HEK293 (cell line): ENCODE results near the gene DNAH11.

Experiments
- CTCF ChIA-PET: fragments of 350-600 bp; formaldehyde crosslinking; extraction: SDS; loops from one replicate; lab custom pipeline; 2021; ENCODE audit warnings: antibody characterized with exemption; lab: Yijun Ruan, JAX
- POLR2A ChIA-PET: fragments of 300-600 bp; formaldehyde crosslinking; extraction: SDS; loops from one replicate; lab custom pipeline; 2020; ENCODE audit warnings: antibody characterized with exemption, inconsistent platforms; lab: Yijun Ruan, JAX
- H3K27ac ChIP-seq: fragments of 200-500 bp; sonication (Bioruptor generic); 2 replicates; pipeline ENCODE4 v1.5.1; 2014; ENCODE audit warnings: low read depth, low read length, control low read depth, inconsistent platforms; ENCODE audit errors: extremely low read depth
- H3K36me3 ChIP-seq, 2 experiments: fragments of 200-500 bp in 1 of 2; sonication (Bioruptor generic) in 1 of 2; 1 replicate in 1 of 2; 2 replicates in 1 of 2; pipeline ENCODE4 v1.5.1; 2014 to 2017; ENCODE audit warnings: inconsistent platforms in 2 of 2, low read length in 2 of 2; ENCODE audit not compliant: control insufficient read depth in 2 of 2, insufficient read depth in 1 of 2
- H3K4me1 ChIP-seq: fragments of 200-500 bp; sonication (Bioruptor generic); 2 replicates; pipeline ENCODE4 v1.5.1; 2014; ENCODE audit warnings: mild to moderate bottlenecking, low read length, inconsistent platforms; ENCODE audit not compliant: control insufficient read depth, insufficient read depth
- H3K4me3 ChIP-seq: 2 replicates; pipeline ENCODE4 v1.5.1; 2011; ENCODE audit warnings: low read depth, mild to moderate bottlenecking, control low read depth, low read length, moderate library complexity
- H3K9me3 ChIP-seq: fragments of 200-500 bp; sonication (Bioruptor generic); 2 replicates; pipeline ENCODE4 v1.5.1; 2014; ENCODE audit warnings: low read depth, low read length, inconsistent platforms; ENCODE audit not compliant: control insufficient read depth, insufficient read depth
- GFI1B ChIP-seq: fragments of 450-650 bp; formaldehyde crosslinking; IDR thresholded peaks from 2 replicates; pipeline ENCODE4 v1.5.1; 2016; ENCODE audit warnings: missing biosample characterization, missing genetic modification characterization
- HOXA7 ChIP-seq: sonication (generic); formaldehyde crosslinking; IDR thresholded peaks from 2 replicates; pipeline ENCODE4 v1.8.1; 2022; ENCODE audit warnings: missing genetic modification reagents, borderline replicate concordance
- HOXC10 ChIP-seq: sonication (generic); formaldehyde crosslinking; IDR thresholded peaks from 2 replicates; pipeline ENCODE4 v1.8.1; 2023; ENCODE audit warnings: mild to moderate bottlenecking, missing genetic modification reagents
- KLF8 ChIP-seq: fragments of 450-650 bp; formaldehyde crosslinking; IDR thresholded peaks from 2 replicates; pipeline ENCODE4 v1.5.1; 2016; ENCODE audit warnings: missing biosample characterization, missing genetic modification characterization
- KLF9 ChIP-seq: fragments of 450-650 bp; formaldehyde crosslinking; IDR thresholded peaks from 2 replicates; pipeline ENCODE4 v1.5.1; 2016; ENCODE audit warnings: missing biosample characterization, missing genetic modification characterization, low read depth
- MEIS1 ChIP-seq: sonication (generic); formaldehyde crosslinking; IDR thresholded peaks from 2 replicates; pipeline ENCODE4 v1.8.1; 2022; ENCODE audit warnings: missing genetic modification reagents, mild to moderate bottlenecking, borderline replicate concordance
- MZF1 ChIP-seq: fragments of 450-650 bp; formaldehyde crosslinking; IDR thresholded peaks from 2 replicates; pipeline ENCODE4 v1.5.1; 2017; ENCODE audit warnings: missing biosample characterization, missing genetic modification characterization, borderline replicate concordance
- OSR2 ChIP-seq: fragments of 450-650 bp; formaldehyde crosslinking; IDR thresholded peaks from 2 replicates; pipeline ENCODE4 v1.5.1; 2016; ENCODE audit warnings: missing biosample characterization, missing genetic modification characterization
- PRDM10 ChIP-seq: fragments of 450-650 bp; formaldehyde crosslinking; IDR thresholded peaks from 2 replicates; pipeline ENCODE4 v1.5.1; 2016; ENCODE audit warnings: missing biosample characterization, missing genetic modification characterization
- REST ChIP-seq: fragments of 450-650 bp; formaldehyde crosslinking; IDR thresholded peaks from 2 replicates; pipeline ENCODE4 v1.5.1; 2016; ENCODE audit warnings: missing biosample characterization, missing genetic modification characterization
- SALL2 ChIP-seq: fragments of 450-650 bp; formaldehyde crosslinking; IDR thresholded peaks from 2 replicates; pipeline ENCODE4 v1.5.0; 2017; ENCODE audit warnings: missing biosample characterization, mild to moderate bottlenecking, missing genetic modification characterization, borderline replicate concordance
- SCRT2 ChIP-seq: fragments of 450-650 bp; formaldehyde crosslinking; IDR thresholded peaks from 2 replicates; pipeline ENCODE4 v1.5.1; 2016; ENCODE audit warnings: missing biosample characterization, missing genetic modification characterization
- ZFP3 ChIP-seq: fragments of 450-650 bp; formaldehyde crosslinking; IDR thresholded peaks from 2 replicates; pipeline ENCODE4 v1.5.1; 2016; ENCODE audit warnings: low read depth, missing biosample characterization, missing genetic modification characterization
- ZNF416 ChIP-seq: fragments of 450-650 bp; formaldehyde crosslinking; IDR thresholded peaks from 2 replicates; pipeline ENCODE4 v1.5.1; 2016; ENCODE audit warnings: missing biosample characterization, missing genetic modification characterization
- ZNF530 ChIP-seq: fragments of 450-650 bp; formaldehyde crosslinking; IDR thresholded peaks from 2 replicates; pipeline ENCODE4 v1.5.1; 2016; ENCODE audit warnings: low read depth, missing biosample characterization, missing genetic modification characterization
- ZNF549 ChIP-seq: fragments of 450-650 bp; IDR thresholded peaks from 2 replicates; pipeline ENCODE4 v1.5.1; 2018; ENCODE audit warnings: missing biosample characterization, missing genetic modification characterization, mild to moderate bottlenecking, inconsistent platforms, moderate library complexity
- ZNF600 ChIP-seq: fragments of 450-650 bp; formaldehyde crosslinking; IDR thresholded peaks from 2 replicates; pipeline ENCODE4 v1.5.1; 2016; ENCODE audit warnings: missing biosample characterization, missing genetic modification characterization
- ZNF639 ChIP-seq: fragments of 450-650 bp; formaldehyde crosslinking; IDR thresholded peaks from 2 replicates; pipeline ENCODE4 v1.5.1; 2016; ENCODE audit warnings: missing biosample characterization, missing genetic modification characterization
- ZNF776 ChIP-seq: fragments of 450-650 bp; formaldehyde crosslinking; IDR thresholded peaks from 2 replicates; pipeline ENCODE4 v1.5.0; 2017; ENCODE audit warnings: missing biosample characterization, missing genetic modification characterization, borderline replicate concordance
- ZSCAN23 ChIP-seq: fragments of 450-650 bp; formaldehyde crosslinking; IDR thresholded peaks from 2 replicates; pipeline ENCODE4 v1.5.1; 2016; ENCODE audit warnings: missing biosample characterization, missing genetic modification characterization
- ZXDB ChIP-seq: fragments of 450-650 bp; formaldehyde crosslinking; IDR thresholded peaks from 2 replicates; pipeline ENCODE4 v1.5.1; 2016; ENCODE audit warnings: missing biosample characterization, missing genetic modification characterization
- TF ChIP-seq, protein P1 (sequence below): IDR thresholded peaks from 2 replicates; pipeline ENCODE4 v1.6.1; 2011; ENCODE audit warnings: mild to moderate bottlenecking, low read depth, low read length, borderline replicate concordance

DNAH11 gene

GRCh38 chr7:21784989-21785388, 242.2 kb downstream of the DNAH11 start:
- Histone ChIP-seq H3K4me1 (no peaks in the 10 kb centered on the region), H3K4me3 (no peak overlapping the region), H3K36me3 (no peaks in the 10 kb centered on the region), H3K27ac (no peak overlapping the region), H3K9me3 (no peaks in the 10 kb centered on the region)
- CTCF ChIA-PET = interaction anchor here (0.8 to 1.4 kb wide), 4 partner anchors 17 to 298 kb away, joined by 3 to 5 read pairs (median 4); no protein-coding TSS in a partner anchor
- TF ChIP-seq GFI1B (tag by site-specific recombination) (no peak), PRDM10 (tag by site-specific recombination) (no peak), REST (tag by site-specific recombination) (no peak), HOXC10 (CRISPR knock-in tag) (no peak), OSR2 (tag by site-specific recombination) (no peak)
- POLR2A ChIA-PET = no interaction called here

- Histone ChIP-seq H3K9me3 (no peaks in the 10 kb centered on the region), H3K4me1 (no peaks in the 10 kb centered on the region), H3K27ac (no peak overlapping the region), H3K4me3 (no peak overlapping the region), H3K36me3 (no peaks in the 10 kb centered on the region)
- ChIA-PET CTCF (no interaction called here), POLR2A (no interaction called here)
- no peak for TF ChIP-seq SCRT2
- TF ChIP-seq ZSCAN23 = no peak
- no peak for TF ChIP-seq ZNF639
- TF ChIP-seq MEIS1 = no peak
- TF ChIP-seq, protein P1, sequence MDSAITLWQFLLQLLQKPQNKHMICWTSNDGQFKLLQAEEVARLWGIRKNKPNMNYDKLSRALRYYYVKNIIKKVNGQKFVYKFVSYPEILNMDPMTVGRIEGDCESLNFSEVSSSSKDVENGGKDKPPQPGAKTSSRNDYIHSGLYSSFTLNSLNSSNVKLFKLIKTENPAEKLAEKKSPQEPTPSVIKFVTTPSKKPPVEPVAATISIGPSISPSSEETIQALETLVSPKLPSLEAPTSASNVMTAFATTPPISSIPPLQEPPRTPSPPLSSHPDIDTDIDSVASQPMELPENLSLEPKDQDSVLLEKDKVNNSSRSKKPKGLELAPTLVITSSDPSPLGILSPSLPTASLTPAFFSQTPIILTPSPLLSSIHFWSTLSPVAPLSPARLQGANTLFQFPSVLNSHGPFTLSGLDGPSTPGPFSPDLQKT = no peak
- no peak for TF ChIP-seq KLF8
- TF ChIP-seq ZNF549 (tag by site-specific recombination) = no peak
- no peak for TF ChIP-seq ZFP3
- no peak for TF ChIP-seq KLF9 (tag by site-specific recombination)
- no peak for TF ChIP-seq ZNF600 (tag by site-specific recombination)
- TF ChIP-seq SALL2 (tag by site-specific recombination) = no peak
- TF ChIP-seq MZF1 (tag by site-specific recombination) = no peak
- TF ChIP-seq ZXDB = no peak
- no peak for TF ChIP-seq HOXA7 (CRISPR knock-in tag)
- no peak for TF ChIP-seq ZNF530 (tag by site-specific recombination)
- TF ChIP-seq ZNF416 = no peak
- TF ChIP-seq ZNF776 (tag by site-specific recombination) = no peak
Measured at GRCh38 chr7:21805791-21806190, 263.0 kb downstream of the DNAH11 start.
